Fibroblast of lung (primary cell): Measurements from ENCODE around the gene ERI2. TPM values are rescaled to one million over a fixed set of nuclear protein-coding genes. Genes with fewer than 3 reads are reported as not detected.
"Not testable (repeated sequence)": the region's sequence is repeated elsewhere in the genome, so short reads cannot be mapped to it uniquely, and the experiment has no call there.

Source experiments
- DNase-seq, 2 donors: peaks; one replicate each; pipeline versions ENCODE4 v3.0.0 to v3.0.0-alpha.2; 2010; ENCODE audit warnings: low read depth in 2 of 2
- H2AFZ ChIP-seq: 2 replicates; pipeline ENCODE4 v1.5.1; 2012; ENCODE audit warnings: low read length, control low read depth, inconsistent platforms
- H3K27ac ChIP-seq: 2 replicates; pipeline ENCODE4 v1.5.1; 2011; ENCODE audit warnings: low read length, control low read depth; ENCODE audit not compliant: insufficient read depth
- H3K27me3 ChIP-seq: 2 replicates; pipeline ENCODE4 v1.5.1; 2011; ENCODE audit warnings: mild to moderate bottlenecking, low read length; ENCODE audit not compliant: control insufficient read depth, insufficient read depth
- H3K36me3 ChIP-seq: 2 replicates; pipeline ENCODE4 v1.5.1; 2011; ENCODE audit warnings: low read length; ENCODE audit not compliant: control insufficient read depth, insufficient read depth
- H3K4me1 ChIP-seq: 2 replicates; pipeline ENCODE4 v1.5.1; 2011; ENCODE audit warnings: low read length; ENCODE audit not compliant: control insufficient read depth, insufficient read depth; ENCODE audit errors: extremely low read depth
- H3K4me2 ChIP-seq: 2 replicates; pipeline ENCODE4 v1.5.1; 2011; ENCODE audit warnings: low read length, control low read depth; ENCODE audit not compliant: insufficient read depth; ENCODE audit errors: extremely low read depth
- H3K4me3 ChIP-seq, 4 experiments: fragments of 200-600 bp in 1 of 4; sonication (generic) in 1 of 4; replicated peaks in 1 of 4; 2 replicates each; pipeline ENCODE4 v1.5.1; 2011 to 2016; ENCODE audit warnings: low read length in 4 of 4, low read depth in 3 of 4, mild to moderate bottlenecking in 3 of 4, control low read depth in 2 of 4, inconsistent platforms in 1 of 4, mixed read lengths in 1 of 4; ENCODE audit not compliant: insufficient read depth in 1 of 4; ENCODE audit errors: control extremely low read depth in 1 of 4
- H3K79me2 ChIP-seq: 2 replicates; pipeline ENCODE4 v1.5.1; 2012; ENCODE audit warnings: mild to moderate bottlenecking, low read length, inconsistent platforms; ENCODE audit not compliant: control insufficient read depth, insufficient read depth
- H3K9ac ChIP-seq: 2 replicates; pipeline ENCODE4 v1.5.1; 2011; ENCODE audit warnings: mild to moderate bottlenecking, low read length, control low read depth; ENCODE audit not compliant: insufficient read depth
- H3K9me3 ChIP-seq: 2 replicates; pipeline ENCODE4 v1.5.1; 2012; ENCODE audit warnings: low read depth, low read length; ENCODE audit not compliant: control insufficient read depth, insufficient read depth
- H4K20me1 ChIP-seq: 2 replicates; pipeline ENCODE4 v1.5.1; 2011; ENCODE audit warnings: low read length; ENCODE audit not compliant: control insufficient read depth, insufficient read depth; ENCODE audit errors: extremely low read depth
- CTCF ChIP-seq, 2 donors: IDR thresholded peaks in 1 of 2; conservative IDR thresholded peaks in 1 of 2; 1 replicate in 1 of 2; 2 replicates in 1 of 2; pipeline ENCODE4 v1.5.1; 2011 to 2012; ENCODE audit warnings: low read length in 2 of 2, control low read depth in 1 of 2, inconsistent platforms in 1 of 2, low read depth in 1 of 2, mild to moderate bottlenecking in 1 of 2
- EZH2 ChIP-seq: IDR thresholded peaks from 2 replicates; pipeline ENCODE4 v1.5.1; 2012; ENCODE audit warnings: low read length, control low read depth, mild to moderate bottlenecking; ENCODE audit errors: missing control alignments
- polyA plus RNA-seq, 2 donors: library from polyadenylated mRNA; depleted of rRNA in 1 of 2; stranded (reverse) in 1 of 2; unstranded in 1 of 2; fragments of >200 nt; gene quantifications; 2 replicates each; pipeline ENCODE4 v1.2.1, GENCODE V29; 2011 to 2012; ENCODE audit warnings: missing spikeins in 1 of 2
- total RNA-seq: library from RNA; depleted of rRNA; stranded (reverse); fragments of >200 nt; gene quantifications from 2 replicates; pipeline ENCODE4 v1.2.1, GENCODE V29; 2014

The ERI2 gene
- total and polyA plus RNA-seq, 2 donors (not counting 1 experiment from before 2014, with no cell fraction given), result 10.5 to 30.1 TPM

- Histone ChIP-seq H3K36me3 (no peaks in the 10 kb centered on the region), H3K79me2 (no peaks in the 10 kb centered on the region), H3K4me3 (no peak overlapping the region), H3K4me1 (no peaks in the 10 kb centered on the region), H3K9ac (no peak overlapping the region), H3K27ac (no peak overlapping the region), H2AFZ (no peak overlapping the region), H3K27me3 (no peaks in the 10 kb centered on the region), H3K9me3 (no peaks in the 10 kb centered on the region), H4K20me1 (no peaks in the 10 kb centered on the region), H3K4me2 (no peak overlapping the region)
- no peak for DNase-seq
- TF ChIP-seq CTCF (conservative IDR thresholded peaks at IDR 0.05 in 1 of 2, IDR thresholded peaks at IDR 0.05 in 1 of 2; ENCODE audit: low read depth in 1 of 2, low read length in 2 of 2) (no peak), EZH2 (no peak)
These were observed 43.7 kb downstream of the ERI2 start for GRCh38 chr16:20762404-20763123.

GRCh38 chr16:20761175-20761574 lies 45.1 kb downstream of the ERI2 start:
- no peak for DNase-seq
- no peak for TF ChIP-seq EZH2
- Histone ChIP-seq H3K9me3 (no peaks in the 10 kb centered on the region), H3K27me3 (no peaks in the 10 kb centered on the region), H2AFZ (no peak overlapping the region), H3K27ac (no peak overlapping the region), H3K4me2 (no peak overlapping the region), H3K9ac (no peak overlapping the region), H3K4me1 (no peaks in the 10 kb centered on the region), H3K36me3 (no peaks in the 10 kb centered on the region), H4K20me1 (no peaks in the 10 kb centered on the region), H3K4me3 (no peak overlapping the region), H3K79me2 (no peaks in the 10 kb centered on the region)

- Histone ChIP-seq H3K9me3 (no peaks in the 10 kb centered on the region), H3K27me3 (no peaks in the 10 kb centered on the region), H3K79me2 (no peaks in the 10 kb centered on the region), H3K4me2 (no peak overlapping the region), H3K36me3 (no peaks in the 10 kb centered on the region), H3K4me1 (no peaks in the 10 kb centered on the region), H3K9ac (no peak overlapping the region), H4K20me1 (no peaks in the 10 kb centered on the region), H2AFZ (no peak overlapping the region), H3K27ac (no peak overlapping the region), H3K4me3 (no peak overlapping the region)
- TF ChIP-seq CTCF (conservative IDR thresholded peaks at IDR 0.05 in 1 of 2, IDR thresholded peaks at IDR 0.05 in 1 of 2; ENCODE audit: low read depth in 1 of 2, low read length in 2 of 2) (no peak), EZH2 (no peak)
- no peak for DNase-seq
These were observed 45.9 kb downstream of the ERI2 start for GRCh38 chr16:20760346-20760745.

- H2AFZ ChIP-seq, H3K27ac ChIP-seq, H4K20me1 ChIP-seq, H3K36me3 ChIP-seq, H3K4me2 ChIP-seq, H3K4me1 ChIP-seq, H3K27me3 ChIP-seq, DNase-seq, H3K9ac ChIP-seq, H3K9me3 ChIP-seq, H3K79me2 ChIP-seq, H3K4me3 ChIP-seq: not testable (repeated sequence)
These were observed 50.5 kb downstream of the ERI2 start for GRCh38 chr16:20755799-20756198.
